Epithelial cell of esophagus (primary cell): ENCODE data around the gene ZNF319.

Source experiments
- DNase-seq: peaks from one replicate; pipeline ENCODE4 v3.0.0; 2010; ENCODE audit warnings: low read depth
- H3K4me3 ChIP-seq: 2 replicates; pipeline ENCODE4 v1.5.1; 2011; ENCODE audit warnings: mild to moderate bottlenecking, low read length, control low read depth
- TF ChIP-seq, protein P1 (sequence below): IDR thresholded peaks from 2 replicates; pipeline ENCODE4 v1.5.1; 2011; ENCODE audit warnings: low read depth, mild to moderate bottlenecking, low read length, control low read depth, inconsistent platforms; ENCODE audit not compliant: insufficient read depth; ENCODE audit errors: missing control alignments

Gene ZNF319

GRCh38 chr16:58046054-58046881 lies 45.8 kb upstream of the ZNF319 start:
- DNase-seq = no peak
- TF ChIP-seq, protein P1, sequence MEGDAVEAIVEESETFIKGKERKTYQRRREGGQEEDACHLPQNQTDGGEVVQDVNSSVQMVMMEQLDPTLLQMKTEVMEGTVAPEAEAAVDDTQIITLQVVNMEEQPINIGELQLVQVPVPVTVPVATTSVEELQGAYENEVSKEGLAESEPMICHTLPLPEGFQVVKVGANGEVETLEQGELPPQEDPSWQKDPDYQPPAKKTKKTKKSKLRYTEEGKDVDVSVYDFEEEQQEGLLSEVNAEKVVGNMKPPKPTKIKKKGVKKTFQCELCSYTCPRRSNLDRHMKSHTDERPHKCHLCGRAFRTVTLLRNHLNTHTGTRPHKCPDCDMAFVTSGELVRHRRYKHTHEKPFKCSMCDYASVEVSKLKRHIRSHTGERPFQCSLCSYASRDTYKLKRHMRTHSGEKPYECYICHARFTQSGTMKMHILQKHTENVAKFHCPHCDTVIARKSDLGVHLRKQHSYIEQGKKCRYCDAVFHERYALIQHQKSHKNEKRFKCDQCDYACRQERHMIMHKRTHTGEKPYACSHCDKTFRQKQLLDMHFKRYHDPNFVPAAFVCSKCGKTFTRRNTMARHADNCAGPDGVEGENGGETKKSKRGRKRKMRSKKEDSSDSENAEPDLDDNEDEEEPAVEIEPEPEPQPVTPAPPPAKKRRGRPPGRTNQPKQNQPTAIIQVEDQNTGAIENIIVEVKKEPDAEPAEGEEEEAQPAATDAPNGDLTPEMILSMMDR = no peak
- H3K4me3 ChIP-seq = no peak overlapping the region

DNA sequence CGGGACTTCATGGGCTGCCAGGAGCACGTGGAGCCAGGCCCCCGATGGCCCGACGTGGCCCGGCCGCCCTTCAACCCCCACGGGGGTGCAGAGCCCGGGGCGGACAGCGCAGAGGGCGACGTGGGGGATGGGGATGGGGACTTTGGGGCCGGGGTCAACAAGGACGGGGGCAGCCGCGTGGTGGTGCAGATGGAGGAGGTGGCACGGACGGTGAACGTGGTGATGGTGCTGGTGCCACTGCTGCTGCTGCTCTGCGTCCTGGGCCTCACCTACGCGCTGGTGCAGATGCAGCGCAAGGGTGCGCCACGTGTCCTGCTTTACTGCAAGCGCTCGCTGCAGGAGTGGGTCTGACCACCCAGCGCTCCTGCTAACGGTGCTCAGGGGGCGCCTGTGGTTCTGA lies 44.6 kb upstream of the ZNF319 start:
- DNase-seq = no peak
- no peak overlapping the region for H3K4me3 ChIP-seq
- TF ChIP-seq, protein P1 = no peak

GRCh38 chr16:58044266-58045019 lies 44.0 kb upstream of the ZNF319 start:
- no peak overlapping the region for H3K4me3 ChIP-seq
- DNase-seq = no peak
- TF ChIP-seq, protein P1 = no peak

DNA sequence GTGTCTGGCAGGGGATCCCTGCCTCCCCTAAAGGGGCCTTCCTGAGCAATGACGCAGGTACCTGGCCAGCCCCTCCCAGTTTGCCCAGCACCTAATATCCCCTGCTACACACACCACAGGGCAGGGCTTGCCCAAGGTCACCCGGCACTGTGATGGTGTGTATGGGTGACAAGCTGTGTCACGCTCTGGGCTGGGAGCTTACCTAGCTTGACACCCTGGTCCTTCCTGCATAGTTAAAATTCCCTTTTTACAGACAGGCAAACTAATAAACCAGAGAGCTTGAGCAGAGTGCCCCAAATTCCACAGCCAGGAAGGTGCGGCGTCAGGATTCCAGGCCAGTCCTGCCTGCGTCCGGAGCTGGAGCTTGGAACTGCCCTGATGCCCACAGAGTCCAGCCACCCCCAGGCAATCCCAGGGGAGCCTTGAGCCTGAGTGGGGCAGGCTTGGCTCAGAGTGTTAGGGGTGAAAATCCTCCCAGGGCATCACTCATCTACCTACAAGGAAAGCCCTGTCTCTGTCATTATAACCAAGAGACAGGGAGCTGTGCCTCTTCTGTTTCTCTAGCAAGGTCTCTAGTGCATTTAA lies 43.2 kb upstream of the ZNF319 start:
- TF ChIP-seq, protein P1 = no peak
- no peak for DNase-seq
- H3K4me3 ChIP-seq = no peak overlapping the region

GRCh38 chr16:58042886-58043515 lies 42.5 kb upstream of the ZNF319 start:
- H3K4me3 ChIP-seq = no peak overlapping the region
- no peak for DNase-seq
- TF ChIP-seq, protein P1 = no peak

DNA sequence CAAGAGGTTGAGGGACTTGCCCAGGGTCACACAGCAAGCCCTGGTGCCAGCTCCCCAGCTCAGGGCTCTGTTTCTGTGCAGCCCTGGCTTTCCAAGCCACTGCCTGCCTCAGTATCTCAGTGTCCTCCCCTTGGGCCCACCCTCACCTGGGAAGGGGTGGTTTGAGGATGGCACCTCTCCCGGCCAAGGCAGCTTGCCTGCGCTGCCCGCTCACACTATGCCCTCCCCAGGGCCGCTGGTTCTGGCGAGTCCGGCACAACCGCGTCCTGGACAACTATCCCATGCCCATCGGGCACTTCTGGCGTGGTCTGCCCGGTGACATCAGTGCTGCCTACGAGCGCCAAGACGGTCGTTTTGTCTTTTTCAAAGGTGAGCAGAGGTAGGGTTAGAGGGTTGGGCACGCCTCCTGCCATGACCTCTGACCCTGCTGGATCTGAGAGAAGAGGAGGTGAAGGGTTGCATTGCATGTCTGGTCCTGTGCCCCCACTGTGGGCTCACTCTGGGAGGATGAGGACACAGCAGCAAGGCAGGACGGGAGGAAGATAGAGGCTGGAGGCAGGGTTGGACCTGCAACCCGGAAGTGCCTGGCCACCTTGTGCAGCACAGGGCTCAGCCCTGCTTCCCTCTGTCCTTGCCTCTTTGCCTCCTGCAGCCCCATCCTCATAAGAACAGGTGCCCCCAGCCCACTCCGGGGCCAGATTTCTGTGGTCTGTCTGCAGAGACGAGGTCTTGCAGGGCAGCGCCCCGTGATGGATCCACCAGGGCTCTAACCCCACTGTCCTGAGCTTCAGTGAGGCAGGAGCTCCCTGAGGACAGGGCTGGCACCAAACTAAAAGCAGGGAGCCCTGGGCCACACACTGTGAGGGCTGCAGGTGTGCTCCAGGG lies 41.8 kb upstream of the ZNF319 start:
- TF ChIP-seq, protein P1 = no peak
- no peak for DNase-seq

More for the DNA sequence above, 41.8 kb upstream of the ZNF319 start:
- no peak overlapping the region for H3K4me3 ChIP-seq
